Measurements from ENCODE around the gene LZTS2. TPM values are rescaled to one million over a fixed set of nuclear protein-coding genes. Genes with fewer than 3 reads are reported as not detected.

Gene LZTS2
- total RNA-seq, 1 experiment from 2014 or later, result 93.0 TPM

DNA sequence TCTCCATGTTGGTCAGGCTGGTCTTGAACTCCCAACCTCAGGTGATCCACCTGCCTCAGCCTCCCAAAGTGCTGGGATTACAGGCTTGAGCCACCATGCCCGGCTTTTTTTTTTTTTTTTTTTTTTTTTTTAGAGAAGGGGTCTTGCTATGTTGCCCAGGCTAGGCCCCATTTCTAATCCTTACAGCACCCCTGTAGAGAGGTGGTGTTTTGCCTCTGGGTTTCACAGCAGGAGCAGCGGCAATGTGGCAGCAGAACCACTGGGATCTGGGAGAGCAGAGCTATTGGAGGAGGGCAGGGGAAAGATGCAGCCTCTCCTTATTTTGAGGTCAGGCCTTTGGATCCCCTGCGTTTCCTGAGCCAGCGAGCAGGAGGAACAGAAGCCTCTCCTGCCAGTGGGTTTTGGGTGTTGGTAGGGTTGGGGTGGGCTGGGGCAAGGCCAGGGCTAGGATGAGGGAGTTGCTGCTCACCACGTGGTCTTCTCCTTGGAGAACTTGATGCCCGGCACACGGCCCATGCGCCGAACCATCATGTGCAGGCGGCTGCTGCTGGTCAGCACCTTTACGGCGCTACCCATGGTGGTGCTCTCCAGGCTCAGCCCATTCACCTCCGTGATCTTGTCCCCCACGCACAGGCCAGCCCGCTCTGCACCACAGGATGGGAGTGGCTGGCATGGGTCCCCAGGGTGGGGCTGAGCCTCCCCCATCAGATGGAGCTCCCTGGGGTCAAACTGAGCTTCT, 23.5 kb downstream of the LZTS2 start:
- no peak for ATAC-seq

More for the DNA sequence above, 23.5 kb downstream of the LZTS2 start:
- Histone ChIP-seq H4K20me1 (ENCODE audit: insufficient read depth) (no peaks in the 10 kb centered on the region), H2AFZ (ENCODE audit: low read depth, low read length, poor library complexity, severe bottlenecking) (no peak overlapping the region), H3K27ac (ENCODE audit: low read depth, low read length) (no peak overlapping the region), H3K9me2 (ENCODE audit: insufficient read depth) (no peaks in the 10 kb centered on the region), H3K79me2 (ENCODE audit: insufficient read depth, low read length) (no peaks in the 10 kb centered on the region), H3K4me1 (ENCODE audit: control insufficient read depth in 1 of 2, insufficient read depth in 2 of 2, low read length in 2 of 2) (peaks cover 4 to 18% of the 10 kb centered on the region in 2 experiments; a peak in 3 of 4 replicates), H3K36me3 (ENCODE audit: control insufficient read depth in 1 of 2, insufficient read depth in 2 of 2, low read length in 2 of 2) (no peaks in the 10 kb centered on the region), H3K4me3 (replicated peaks in 1 of 2; ENCODE audit: low read depth in 1 of 2, low read length in 2 of 2) (no peak overlapping the region), H3K9me3 (ENCODE audit: control insufficient read depth in 1 of 2, insufficient read depth in 1 of 2, low read depth in 1 of 2, low read length in 2 of 2) (no peaks in the 10 kb centered on the region), H3K27me3 (ENCODE audit: insufficient read depth, low read length) (no peaks in the 10 kb centered on the region), H3K4me2 (ENCODE audit: low read length) (no peak overlapping the region), H3K9ac (ENCODE audit: low read length) (no peak overlapping the region)
- ChIA-PET CTCF (interaction anchor here (1.0 kb wide), 1 partner anchor 8 kb away, joined by 3 read pairs; no protein-coding TSS in a partner anchor), RAD21 (ENCODE audit: low non-redundant PET in 1 of 2, low total read pairs in 2 of 2, uncharacterized antibody in 2 of 2, unreplicated experiment in 2 of 2) (no interaction called here), POLR2A (no interaction called here)
- intact Hi-C loops (cut with micrococcal nuclease), result no loop called here
- TF ChIP-seq, protein P1, sequence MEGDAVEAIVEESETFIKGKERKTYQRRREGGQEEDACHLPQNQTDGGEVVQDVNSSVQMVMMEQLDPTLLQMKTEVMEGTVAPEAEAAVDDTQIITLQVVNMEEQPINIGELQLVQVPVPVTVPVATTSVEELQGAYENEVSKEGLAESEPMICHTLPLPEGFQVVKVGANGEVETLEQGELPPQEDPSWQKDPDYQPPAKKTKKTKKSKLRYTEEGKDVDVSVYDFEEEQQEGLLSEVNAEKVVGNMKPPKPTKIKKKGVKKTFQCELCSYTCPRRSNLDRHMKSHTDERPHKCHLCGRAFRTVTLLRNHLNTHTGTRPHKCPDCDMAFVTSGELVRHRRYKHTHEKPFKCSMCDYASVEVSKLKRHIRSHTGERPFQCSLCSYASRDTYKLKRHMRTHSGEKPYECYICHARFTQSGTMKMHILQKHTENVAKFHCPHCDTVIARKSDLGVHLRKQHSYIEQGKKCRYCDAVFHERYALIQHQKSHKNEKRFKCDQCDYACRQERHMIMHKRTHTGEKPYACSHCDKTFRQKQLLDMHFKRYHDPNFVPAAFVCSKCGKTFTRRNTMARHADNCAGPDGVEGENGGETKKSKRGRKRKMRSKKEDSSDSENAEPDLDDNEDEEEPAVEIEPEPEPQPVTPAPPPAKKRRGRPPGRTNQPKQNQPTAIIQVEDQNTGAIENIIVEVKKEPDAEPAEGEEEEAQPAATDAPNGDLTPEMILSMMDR (IDR thresholded peaks at IDR 0.05 in 2 of 3, conservative IDR thresholded peaks at IDR 0.05 in 1 of 3; ENCODE audit: borderline replicate concordance in 1 of 3, insufficient read depth in 1 of 3, low read depth in 2 of 3, low read length in 2 of 3), result no peak
- no peak for TF ChIP-seq JUND (IDR thresholded peaks at IDR 0.05)
- TF ChIP-seq, protein P2, sequence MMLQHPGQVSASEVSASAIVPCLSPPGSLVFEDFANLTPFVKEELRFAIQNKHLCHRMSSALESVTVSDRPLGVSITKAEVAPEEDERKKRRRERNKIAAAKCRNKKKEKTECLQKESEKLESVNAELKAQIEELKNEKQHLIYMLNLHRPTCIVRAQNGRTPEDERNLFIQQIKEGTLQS (IDR thresholded peaks at IDR 0.05), result no peak
- no peak for TF ChIP-seq TCF7L2 (IDR thresholded peaks at IDR 0.05; ENCODE audit: borderline replicate concordance, extremely low read depth, insufficient read depth, insufficient read length)
- no TSS peak for BruUV-seq (replicated peaks)
- no peak for DNase-seq (ENCODE audit: low read depth, low spot score)
